ENCODE results near the gene SERPINB6. TPM values are rescaled to one million over a fixed set of nuclear protein-coding genes. Genes with fewer than 3 reads are reported as not detected.

SERPINB6 gene
- total and polyA plus RNA-seq, 9 of the 15 experiments (the other 6 are each of a cell fraction or from before 2014, with no cell fraction given), result 86.6 to 211 (median 143) TPM

DNA sequence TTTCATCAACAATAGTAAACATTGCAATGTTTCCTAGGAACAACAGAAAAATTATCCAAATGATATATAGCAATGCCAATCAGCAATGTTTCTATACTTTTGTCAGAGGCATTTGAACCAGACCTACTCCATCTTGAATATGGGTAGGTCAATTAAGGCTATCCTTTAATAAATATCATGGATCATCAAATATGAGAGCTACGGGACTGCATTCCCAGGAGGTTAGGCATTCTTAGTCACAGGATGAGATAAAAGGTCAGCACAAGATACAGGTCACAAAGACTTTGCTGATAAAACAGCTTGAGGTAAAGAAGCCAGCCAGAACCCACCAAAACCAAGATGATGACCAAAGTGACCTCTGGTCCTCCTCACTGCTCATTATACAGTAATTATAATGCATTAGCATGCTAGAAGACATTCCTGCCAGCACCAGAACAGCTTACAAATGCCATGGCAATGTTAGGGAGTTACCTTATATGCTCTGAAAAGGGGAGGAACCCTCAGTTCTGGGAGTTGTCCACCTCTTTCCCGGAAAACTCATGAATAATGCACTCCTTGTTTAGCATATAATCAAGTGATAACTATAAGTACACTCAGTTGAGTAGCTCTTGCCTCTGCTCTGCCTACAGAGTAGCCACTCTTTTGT is 8.6 kb upstream of the SERPINB6 start (continued):
- TF ChIP-seq, protein P1, sequence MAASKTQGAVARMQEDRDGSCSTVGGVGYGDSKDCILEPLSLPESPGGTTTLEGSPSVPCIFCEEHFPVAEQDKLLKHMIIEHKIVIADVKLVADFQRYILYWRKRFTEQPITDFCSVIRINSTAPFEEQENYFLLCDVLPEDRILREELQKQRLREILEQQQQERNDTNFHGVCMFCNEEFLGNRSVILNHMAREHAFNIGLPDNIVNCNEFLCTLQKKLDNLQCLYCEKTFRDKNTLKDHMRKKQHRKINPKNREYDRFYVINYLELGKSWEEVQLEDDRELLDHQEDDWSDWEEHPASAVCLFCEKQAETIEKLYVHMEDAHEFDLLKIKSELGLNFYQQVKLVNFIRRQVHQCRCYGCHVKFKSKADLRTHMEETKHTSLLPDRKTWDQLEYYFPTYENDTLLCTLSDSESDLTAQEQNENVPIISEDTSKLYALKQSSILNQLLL (CRISPR knock-in tag; IDR thresholded peaks at IDR 0.05; ENCODE audit: borderline replicate concordance), result no peak
- TF ChIP-seq, protein P2, sequence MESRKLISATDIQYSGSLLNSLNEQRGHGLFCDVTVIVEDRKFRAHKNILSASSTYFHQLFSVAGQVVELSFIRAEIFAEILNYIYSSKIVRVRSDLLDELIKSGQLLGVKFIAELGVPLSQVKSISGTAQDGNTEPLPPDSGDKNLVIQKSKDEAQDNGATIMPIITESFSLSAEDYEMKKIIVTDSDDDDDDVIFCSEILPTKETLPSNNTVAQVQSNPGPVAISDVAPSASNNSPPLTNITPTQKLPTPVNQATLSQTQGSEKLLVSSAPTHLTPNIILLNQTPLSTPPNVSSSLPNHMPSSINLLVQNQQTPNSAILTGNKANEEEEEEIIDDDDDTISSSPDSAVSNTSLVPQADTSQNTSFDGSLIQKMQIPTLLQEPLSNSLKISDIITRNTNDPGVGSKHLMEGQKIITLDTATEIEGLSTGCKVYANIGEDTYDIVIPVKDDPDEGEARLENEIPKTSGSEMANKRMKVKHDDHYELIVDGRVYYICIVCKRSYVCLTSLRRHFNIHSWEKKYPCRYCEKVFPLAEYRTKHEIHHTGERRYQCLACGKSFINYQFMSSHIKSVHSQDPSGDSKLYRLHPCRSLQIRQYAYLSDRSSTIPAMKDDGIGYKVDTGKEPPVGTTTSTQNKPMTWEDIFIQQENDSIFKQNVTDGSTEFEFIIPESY (CRISPR knock-in tag; IDR thresholded peaks at IDR 0.05), result no peak
- TF ChIP-seq, protein P3, sequence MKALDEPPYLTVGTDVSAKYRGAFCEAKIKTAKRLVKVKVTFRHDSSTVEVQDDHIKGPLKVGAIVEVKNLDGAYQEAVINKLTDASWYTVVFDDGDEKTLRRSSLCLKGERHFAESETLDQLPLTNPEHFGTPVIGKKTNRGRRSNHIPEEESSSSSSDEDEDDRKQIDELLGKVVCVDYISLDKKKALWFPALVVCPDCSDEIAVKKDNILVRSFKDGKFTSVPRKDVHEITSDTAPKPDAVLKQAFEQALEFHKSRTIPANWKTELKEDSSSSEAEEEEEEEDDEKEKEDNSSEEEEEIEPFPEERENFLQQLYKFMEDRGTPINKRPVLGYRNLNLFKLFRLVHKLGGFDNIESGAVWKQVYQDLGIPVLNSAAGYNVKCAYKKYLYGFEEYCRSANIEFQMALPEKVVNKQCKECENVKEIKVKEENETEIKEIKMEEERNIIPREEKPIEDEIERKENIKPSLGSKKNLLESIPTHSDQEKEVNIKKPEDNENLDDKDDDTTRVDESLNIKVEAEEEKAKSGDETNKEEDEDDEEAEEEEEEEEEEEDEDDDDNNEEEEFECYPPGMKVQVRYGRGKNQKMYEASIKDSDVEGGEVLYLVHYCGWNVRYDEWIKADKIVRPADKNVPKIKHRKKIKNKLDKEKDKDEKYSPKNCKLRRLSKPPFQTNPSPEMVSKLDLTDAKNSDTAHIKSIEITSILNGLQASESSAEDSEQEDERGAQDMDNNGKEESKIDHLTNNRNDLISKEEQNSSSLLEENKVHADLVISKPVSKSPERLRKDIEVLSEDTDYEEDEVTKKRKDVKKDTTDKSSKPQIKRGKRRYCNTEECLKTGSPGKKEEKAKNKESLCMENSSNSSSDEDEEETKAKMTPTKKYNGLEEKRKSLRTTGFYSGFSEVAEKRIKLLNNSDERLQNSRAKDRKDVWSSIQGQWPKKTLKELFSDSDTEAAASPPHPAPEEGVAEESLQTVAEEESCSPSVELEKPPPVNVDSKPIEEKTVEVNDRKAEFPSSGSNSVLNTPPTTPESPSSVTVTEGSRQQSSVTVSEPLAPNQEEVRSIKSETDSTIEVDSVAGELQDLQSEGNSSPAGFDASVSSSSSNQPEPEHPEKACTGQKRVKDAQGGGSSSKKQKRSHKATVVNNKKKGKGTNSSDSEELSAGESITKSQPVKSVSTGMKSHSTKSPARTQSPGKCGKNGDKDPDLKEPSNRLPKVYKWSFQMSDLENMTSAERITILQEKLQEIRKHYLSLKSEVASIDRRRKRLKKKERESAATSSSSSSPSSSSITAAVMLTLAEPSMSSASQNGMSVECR (CRISPR knock-in tag; IDR thresholded peaks at IDR 0.05), result no peak
- TF ChIP-seq ARNT (IDR thresholded peaks at IDR 0.05) (0 out of 4 replicates have a peak, but pooled peaks of 1 of the 2 experiments have one; percentile 39), SIN3B (IDR thresholded peaks at IDR 0.05; ENCODE audit: low read depth) (no peak), ZNF408 (CRISPR knock-in tag; IDR thresholded peaks at IDR 0.05; ENCODE audit: low read depth) (no peak), SRSF7 (optimal IDR thresholded peaks at IDR 0.05; ENCODE audit: low read depth, low read length) (no peak), FOXP1 (CRISPR knock-in tag; IDR thresholded peaks at IDR 0.05) (no peak), ETV5 (CRISPR knock-in tag; IDR thresholded peaks at IDR 0.05; ENCODE audit: low read depth) (no peak; the same call in 1 of the 2 replicates), ZNF695 (CRISPR knock-in tag; IDR thresholded peaks at IDR 0.05) (no peak), PHB (CRISPR knock-in tag; IDR thresholded peaks at IDR 0.05) (no peak), RB1 (IDR thresholded peaks at IDR 0.05; ENCODE audit: low read depth) (no peak), LARP7 (IDR thresholded peaks at IDR 0.05) (no peak), HLTF (IDR thresholded peaks at IDR 0.05) (no peak)
- TF ChIP-seq, protein P4, sequence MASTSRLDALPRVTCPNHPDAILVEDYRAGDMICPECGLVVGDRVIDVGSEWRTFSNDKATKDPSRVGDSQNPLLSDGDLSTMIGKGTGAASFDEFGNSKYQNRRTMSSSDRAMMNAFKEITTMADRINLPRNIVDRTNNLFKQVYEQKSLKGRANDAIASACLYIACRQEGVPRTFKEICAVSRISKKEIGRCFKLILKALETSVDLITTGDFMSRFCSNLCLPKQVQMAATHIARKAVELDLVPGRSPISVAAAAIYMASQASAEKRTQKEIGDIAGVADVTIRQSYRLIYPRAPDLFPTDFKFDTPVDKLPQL (IDR thresholded peaks at IDR 0.05; ENCODE audit: extremely low read depth, insufficient read length), result no peak

Measured in K562 (cell line).